ENCODE measurements around the gene ARHGEF26.

The ARHGEF26 gene

GRCh38 chr3:154193000-154193615 lies 71.9 kb downstream of the ARHGEF26 start:
- ATAC-seq, result no peak
- no peaks in the 10 kb centered on the region for H3K36me3 Mint-ChIP-seq
- H3K4me3 Mint-ChIP-seq, result no peak overlapping the region
- no peaks in the 10 kb centered on the region for H3K27me3 Mint-ChIP-seq
- no peaks in the 10 kb centered on the region for H3K4me1 Mint-ChIP-seq
- no peak overlapping the region for H3K27ac Mint-ChIP-seq
- H3K9me3 Mint-ChIP-seq, result no peaks in the 10 kb centered on the region

GRCh38 chr3:154194877-154195276 lies 73.7 kb downstream of the ARHGEF26 start:
- no peak overlapping the region for H3K4me3 Mint-ChIP-seq
- H3K9me3 Mint-ChIP-seq, result peaks cover 3% of the 10 kb centered on the region
- H3K27me3 Mint-ChIP-seq, result no peaks in the 10 kb centered on the region
- no peaks in the 10 kb centered on the region for H3K4me1 Mint-ChIP-seq
- no peak for ATAC-seq
- no peak overlapping the region for H3K27ac Mint-ChIP-seq
- no peaks in the 10 kb centered on the region for H3K36me3 Mint-ChIP-seq

- no peak overlapping the region for H3K4me3 Mint-ChIP-seq
- H3K27ac Mint-ChIP-seq, result no peak overlapping the region
- no peaks in the 10 kb centered on the region for H3K4me1 Mint-ChIP-seq
- H3K27me3 Mint-ChIP-seq, result no peaks in the 10 kb centered on the region
- no peak for ATAC-seq
- H3K9me3 Mint-ChIP-seq, result peaks cover 3% of the 10 kb centered on the region
- H3K36me3 Mint-ChIP-seq, result no peaks in the 10 kb centered on the region
Observed at GRCh38 chr3:154195620-154196356, 74.6 kb downstream of the ARHGEF26 start.

GRCh38 chr3:154197751-154198150 lies 76.6 kb downstream of the ARHGEF26 start:
- ATAC-seq, result no peak
- H3K27ac Mint-ChIP-seq, result no peak overlapping the region
- no peaks in the 10 kb centered on the region for H3K27me3 Mint-ChIP-seq
- peaks cover 3% of the 10 kb centered on the region for H3K9me3 Mint-ChIP-seq
- no peaks in the 10 kb centered on the region for H3K4me1 Mint-ChIP-seq
- H3K4me3 Mint-ChIP-seq, result no peak overlapping the region
- no peaks in the 10 kb centered on the region for H3K36me3 Mint-ChIP-seq

- no peak overlapping the region for H3K4me3 Mint-ChIP-seq
- no peaks in the 10 kb centered on the region for H3K4me1 Mint-ChIP-seq
- H3K36me3 Mint-ChIP-seq, result no peaks in the 10 kb centered on the region
- H3K27me3 Mint-ChIP-seq, result peaks cover 24% of the 10 kb centered on the region
- no peak for ATAC-seq
- H3K27ac Mint-ChIP-seq, result no peak overlapping the region
- peaks cover 8% of the 10 kb centered on the region for H3K9me3 Mint-ChIP-seq
Observed at GRCh38 chr3:154209499-154209898, 88.3 kb downstream of the ARHGEF26 start.

GRCh38 chr3:154210986-154211385 lies 89.8 kb downstream of the ARHGEF26 start:
- no peak overlapping the region for H3K27ac Mint-ChIP-seq
- H3K36me3 Mint-ChIP-seq, result no peaks in the 10 kb centered on the region
- no peaks in the 10 kb centered on the region for H3K4me1 Mint-ChIP-seq
- no peak for ATAC-seq
- H3K27me3 Mint-ChIP-seq, result peaks cover 12% of the 10 kb centered on the region
- H3K9me3 Mint-ChIP-seq, result peaks cover 4% of the 10 kb centered on the region
- no peak overlapping the region for H3K4me3 Mint-ChIP-seq

- Mint-ChIP-seq H3K36me3 (no peaks in the 10 kb centered on the region), H3K27me3 (no peaks in the 10 kb centered on the region), H3K9me3 (no peaks in the 10 kb centered on the region), H3K4me3 (no peak overlapping the region), H3K27ac (no peak overlapping the region), H3K4me1 (no peaks in the 10 kb centered on the region)
- peak; percentile 56 for ATAC-seq
Observed at GRCh38 chr3:154214306-154214705, 93.1 kb downstream of the ARHGEF26 start.

- Mint-ChIP-seq H3K9me3 (no peaks in the 10 kb centered on the region), H3K27ac (no peak overlapping the region), H3K4me1 (no peaks in the 10 kb centered on the region), H3K36me3 (no peaks in the 10 kb centered on the region), H3K27me3 (no peaks in the 10 kb centered on the region), H3K4me3 (no peak overlapping the region)
- no peak for ATAC-seq
Observed at GRCh38 chr3:154217671-154218070, 96.5 kb downstream of the ARHGEF26 start.

- no peak for ATAC-seq
- H3K4me1 Mint-ChIP-seq, result no peaks in the 10 kb centered on the region
- no peak overlapping the region for H3K4me3 Mint-ChIP-seq
- no peaks in the 10 kb centered on the region for H3K9me3 Mint-ChIP-seq
- no peak overlapping the region for H3K27ac Mint-ChIP-seq
- H3K36me3 Mint-ChIP-seq, result no peaks in the 10 kb centered on the region
- no peaks in the 10 kb centered on the region for H3K27me3 Mint-ChIP-seq
Observed at GRCh38 chr3:154218728-154219127, 97.5 kb downstream of the ARHGEF26 start.

GRCh38 chr3:154220462-154220861 lies 99.3 kb downstream of the ARHGEF26 start:
- Mint-ChIP-seq H3K4me1 (no peaks in the 10 kb centered on the region), H3K9me3 (no peaks in the 10 kb centered on the region), H3K36me3 (no peaks in the 10 kb centered on the region), H3K27me3 (no peaks in the 10 kb centered on the region), H3K27ac (no peak overlapping the region), H3K4me3 (no peak overlapping the region)
- ATAC-seq, result peak; percentile 34

GRCh38 chr3:154223519-154223918 lies 102.3 kb downstream of the ARHGEF26 start:
- Mint-ChIP-seq H3K4me3 (no peak overlapping the region), H3K27ac (no peak overlapping the region), H3K4me1 (no peaks in the 10 kb centered on the region), H3K27me3 (no peaks in the 10 kb centered on the region), H3K36me3 (no peaks in the 10 kb centered on the region), H3K9me3 (no peaks in the 10 kb centered on the region)
- ATAC-seq, result no peak

- ATAC-seq, result no peak
- no peaks in the 10 kb centered on the region for H3K9me3 Mint-ChIP-seq
- no peak overlapping the region for H3K27ac Mint-ChIP-seq
- no peaks in the 10 kb centered on the region for H3K36me3 Mint-ChIP-seq
- H3K27me3 Mint-ChIP-seq, result no peaks in the 10 kb centered on the region
- H3K4me1 Mint-ChIP-seq, result no peaks in the 10 kb centered on the region
- H3K4me3 Mint-ChIP-seq, result no peak overlapping the region
Observed at GRCh38 chr3:154224366-154224765, 103.2 kb downstream of the ARHGEF26 start.

GRCh38 chr3:154224866-154225265 lies 103.7 kb downstream of the ARHGEF26 start:
- no peak for ATAC-seq
- Mint-ChIP-seq H3K27me3 (no peaks in the 10 kb centered on the region), H3K27ac (no peak overlapping the region), H3K4me1 (no peaks in the 10 kb centered on the region), H3K36me3 (no peaks in the 10 kb centered on the region), H3K4me3 (no peak overlapping the region), H3K9me3 (no peaks in the 10 kb centered on the region)

GRCh38 chr3:154225536-154225935 lies 104.3 kb downstream of the ARHGEF26 start:
- H3K9me3 Mint-ChIP-seq, result no peaks in the 10 kb centered on the region
- no peak for ATAC-seq
- H3K4me3 Mint-ChIP-seq, result no peak overlapping the region

GRCh38 chr3:154227531-154227930 lies 106.3 kb downstream of the ARHGEF26 start:
- ATAC-seq, result no peak
- no peaks in the 10 kb centered on the region for H3K4me1 Mint-ChIP-seq
- H3K4me3 Mint-ChIP-seq, result no peak overlapping the region
- no peaks in the 10 kb centered on the region for H3K27me3 Mint-ChIP-seq
- H3K9me3 Mint-ChIP-seq, result no peaks in the 10 kb centered on the region
- H3K27ac Mint-ChIP-seq, result no peak overlapping the region
- H3K36me3 Mint-ChIP-seq, result no peaks in the 10 kb centered on the region

More at GRCh38 chr3:154225536-154225935, 104.3 kb downstream of the ARHGEF26 start:
- H3K4me1 Mint-ChIP-seq, result no peaks in the 10 kb centered on the region
- no peaks in the 10 kb centered on the region for H3K27me3 Mint-ChIP-seq
- no peak overlapping the region for H3K27ac Mint-ChIP-seq
- no peaks in the 10 kb centered on the region for H3K36me3 Mint-ChIP-seq

GRCh38 chr3:154228561-154229216 lies 107.5 kb downstream of the ARHGEF26 start:
- Mint-ChIP-seq H3K9me3 (no peaks in the 10 kb centered on the region), H3K4me1 (no peaks in the 10 kb centered on the region), H3K27me3 (peaks cover 9% of the 10 kb centered on the region), H3K27ac (no peak overlapping the region), H3K4me3 (no peak overlapping the region), H3K36me3 (no peaks in the 10 kb centered on the region)
- no peak for ATAC-seq
